ENCODE results near the gene TUBB. TPM values are rescaled to one million over a fixed set of nuclear protein-coding genes. Genes with fewer than 3 reads are reported as not detected.
A peak's percentile ranks its signal among the peaks of the same experiment; 100 is the strongest.

The TUBB gene
- total and polyA plus RNA-seq, 2 experiments from 2014 or later: 433 to 460 TPM

DNA sequence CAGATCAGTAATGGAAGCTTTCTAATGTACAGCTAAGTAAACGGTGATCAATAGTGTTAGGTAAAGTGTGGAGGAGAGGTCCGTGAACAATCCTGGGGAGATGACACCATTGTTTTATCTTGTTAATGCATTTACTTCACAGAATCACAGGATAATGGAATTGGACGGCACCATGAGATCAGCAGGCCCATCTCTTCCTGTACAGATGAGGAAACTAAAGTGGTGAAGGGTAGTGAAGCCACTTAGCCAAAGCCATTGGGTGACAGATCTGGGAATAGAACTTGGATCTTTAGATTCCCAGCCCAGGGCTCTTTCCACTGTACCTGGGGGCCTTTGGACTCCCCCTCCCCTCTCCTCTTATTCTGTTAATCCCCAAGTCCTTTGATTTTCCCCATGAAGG, 50.4 kb downstream of the TUBB start:
- H3K27me3 ChIP-seq: no peaks in the 10 kb centered on the region
- no peaks in the 10 kb centered on the region for H3K79me2 ChIP-seq
- H3K4me2 ChIP-seq: no peak overlapping the region
- H3K4me3 ChIP-seq: no peak overlapping the region
- no peak for DNase-seq (ENCODE audit: low spot score)
- TF ChIP-seq, protein P1, sequence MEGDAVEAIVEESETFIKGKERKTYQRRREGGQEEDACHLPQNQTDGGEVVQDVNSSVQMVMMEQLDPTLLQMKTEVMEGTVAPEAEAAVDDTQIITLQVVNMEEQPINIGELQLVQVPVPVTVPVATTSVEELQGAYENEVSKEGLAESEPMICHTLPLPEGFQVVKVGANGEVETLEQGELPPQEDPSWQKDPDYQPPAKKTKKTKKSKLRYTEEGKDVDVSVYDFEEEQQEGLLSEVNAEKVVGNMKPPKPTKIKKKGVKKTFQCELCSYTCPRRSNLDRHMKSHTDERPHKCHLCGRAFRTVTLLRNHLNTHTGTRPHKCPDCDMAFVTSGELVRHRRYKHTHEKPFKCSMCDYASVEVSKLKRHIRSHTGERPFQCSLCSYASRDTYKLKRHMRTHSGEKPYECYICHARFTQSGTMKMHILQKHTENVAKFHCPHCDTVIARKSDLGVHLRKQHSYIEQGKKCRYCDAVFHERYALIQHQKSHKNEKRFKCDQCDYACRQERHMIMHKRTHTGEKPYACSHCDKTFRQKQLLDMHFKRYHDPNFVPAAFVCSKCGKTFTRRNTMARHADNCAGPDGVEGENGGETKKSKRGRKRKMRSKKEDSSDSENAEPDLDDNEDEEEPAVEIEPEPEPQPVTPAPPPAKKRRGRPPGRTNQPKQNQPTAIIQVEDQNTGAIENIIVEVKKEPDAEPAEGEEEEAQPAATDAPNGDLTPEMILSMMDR (IDR thresholded peaks at IDR 0.05; ENCODE audit: poor library complexity): no peak
- TF ChIP-seq EZH2 (IDR thresholded peaks at IDR 0.05; ENCODE audit: borderline replicate concordance) (no peak), EZH2phosphoT487 (IDR thresholded peaks at IDR 0.05; ENCODE audit: low read depth, severe bottlenecking, unreplicated experiment) (no peak)
- no peaks in the 10 kb centered on the region for H4K20me1 ChIP-seq (ENCODE audit: insufficient read depth, poor library complexity, severe bottlenecking)
- peak overlapping the region; percentile 99 for H3K27ac ChIP-seq
- 93% methylated on average over 3 of the region's 3 CpGs for WGBS (ENCODE audit: low lambda C conversion rate, missing lambda C conversion rate)
- H3K4me1 ChIP-seq (ENCODE audit: insufficient read depth): peaks cover 22% of the 10 kb centered on the region
- H3K36me3 ChIP-seq (replicated peaks; ENCODE audit: insufficient read depth, low read depth): no peaks in the 10 kb centered on the region
- H3K9me2 ChIP-seq (replicated peaks; ENCODE audit: insufficient read depth): no peaks in the 10 kb centered on the region
- H2AFZ ChIP-seq: peak overlapping the region; percentile 20
- H3K9me3 ChIP-seq (ENCODE audit: low read depth): no peaks in the 10 kb centered on the region

DNA sequence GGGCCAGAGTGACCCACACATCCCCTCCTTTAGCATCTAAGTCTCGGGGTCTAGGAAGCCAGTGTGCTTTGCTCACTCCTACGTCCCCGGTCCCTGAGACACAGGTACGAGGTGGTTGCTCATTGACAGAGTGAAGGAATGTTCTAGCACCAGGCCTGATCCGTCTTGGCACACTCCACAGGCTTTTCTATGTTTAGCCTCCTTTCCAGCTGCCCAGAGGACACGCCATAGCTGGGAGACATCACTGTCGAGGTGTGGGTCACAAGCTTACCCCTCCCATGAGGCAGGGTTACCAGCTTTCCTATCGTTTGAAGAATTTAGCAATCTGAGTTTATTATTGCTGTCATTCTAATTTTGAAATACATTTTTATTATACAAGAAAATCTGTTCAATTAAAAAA, 54.5 kb downstream of the TUBB start:
- H2AFZ ChIP-seq: no peak overlapping the region
- 90% methylated on average over 8 of the region's 8 CpGs for WGBS (ENCODE audit: low lambda C conversion rate, missing lambda C conversion rate)

More for the DNA sequence above, 54.5 kb downstream of the TUBB start:
- Histone ChIP-seq H3K27ac (no peak overlapping the region), H3K36me3 (replicated peaks; ENCODE audit: insufficient read depth, low read depth) (no peaks in the 10 kb centered on the region), H3K4me1 (ENCODE audit: insufficient read depth) (peaks cover 29% of the 10 kb centered on the region), H3K27me3 (no peaks in the 10 kb centered on the region), H4K20me1 (ENCODE audit: insufficient read depth, poor library complexity, severe bottlenecking) (no peaks in the 10 kb centered on the region), H3K4me3 (no peak overlapping the region), H3K79me2 (no peaks in the 10 kb centered on the region), H3K9me3 (ENCODE audit: low read depth) (no peaks in the 10 kb centered on the region), H3K9me2 (replicated peaks; ENCODE audit: insufficient read depth) (no peaks in the 10 kb centered on the region), H3K4me2 (no peak overlapping the region)
- no peak for DNase-seq (ENCODE audit: low spot score)
- TF ChIP-seq EZH2 (IDR thresholded peaks at IDR 0.05; ENCODE audit: borderline replicate concordance): no peak

Small RNA genes lying within 50 kb of the gene (small RNA-seq; reads per million reads assigned to genes)
- not detected for gene RF00019
- gene RN7SL353P: not detected

Other genes with a start within 250 kb of the TUBB start
- 155 and 158 TPM in 2 replicates for gene HLA-E, start 230.8 kb upstream of the TUBB start, total RNA-seq
- gene HLA-E, start 230.8 kb upstream of the TUBB start, polyA plus RNA-seq: 141 and 163 TPM in 2 replicates
- gene GNL1, start 163.9 kb upstream of the TUBB start, total RNA-seq: 29.5 and 33.2 TPM in 2 replicates
- gene GNL1, start 163.9 kb upstream of the TUBB start, polyA plus RNA-seq: 81.1 and 101 TPM in 2 replicates
- 10.1 and 10.8 TPM in 2 replicates for gene PRR3, start 163.1 kb upstream of the TUBB start, total RNA-seq
- 7.8 and 9.3 TPM in 2 replicates for gene PRR3, start 163.1 kb upstream of the TUBB start, polyA plus RNA-seq
- 36.5 and 44.1 TPM in 2 replicates for gene ABCF1, start 148.9 kb upstream of the TUBB start, total RNA-seq
- 62.0 and 71.3 TPM in 2 replicates for gene ABCF1, start 148.9 kb upstream of the TUBB start, polyA plus RNA-seq
- gene PPP1R10, start 103.1 kb upstream of the TUBB start, total RNA-seq: 34.5 and 36.2 TPM in 2 replicates
- 38.2 and 38.6 TPM in 2 replicates for gene PPP1R10, start 103.1 kb upstream of the TUBB start, polyA plus RNA-seq
- 38.7 and 40.1 TPM in 2 replicates for gene MRPS18B, start 102.5 kb upstream of the TUBB start, total RNA-seq
- gene MRPS18B, start 102.5 kb upstream of the TUBB start, polyA plus RNA-seq: 59.4 and 60.9 TPM in 2 replicates
- gene ATAT1, start 93.5 kb upstream of the TUBB start, total RNA-seq: 6.9 and 7.0 TPM in 2 replicates
- 18.3 and 19.7 TPM in 2 replicates for gene ATAT1, start 93.5 kb upstream of the TUBB start, polyA plus RNA-seq
- gene C6orf136, start 73.2 kb upstream of the TUBB start, total RNA-seq: 8.7 and 21.3 TPM in 2 replicates
- gene C6orf136, start 73.2 kb upstream of the TUBB start, polyA plus RNA-seq: 16.9 and 28.0 TPM in 2 replicates
- 18.2 and 19.4 TPM in 2 replicates for gene DHX16, start 47.3 kb upstream of the TUBB start, total RNA-seq
- 28.4 and 31.4 TPM in 2 replicates for gene DHX16, start 47.3 kb upstream of the TUBB start, polyA plus RNA-seq
- gene PPP1R18, start 33.7 kb upstream of the TUBB start, total RNA-seq: 12.0 and 13.2 TPM in 2 replicates
- 11.3 and 11.7 TPM in 2 replicates for gene PPP1R18, start 33.7 kb upstream of the TUBB start, polyA plus RNA-seq
- 7.2 and 7.8 TPM in 2 replicates for gene NRM, start 29.4 kb upstream of the TUBB start, total RNA-seq
- 17.2 and 21.0 TPM in 2 replicates for gene NRM, start 29.4 kb upstream of the TUBB start, polyA plus RNA-seq
- 3.3 and 8.7 TPM in 2 replicates for gene MDC1, start 3.1 kb upstream of the TUBB start, total RNA-seq
- 9.8 and 9.9 TPM in 2 replicates for gene MDC1, start 3.1 kb upstream of the TUBB start, polyA plus RNA-seq
- 93.5 and 103 TPM in 2 replicates for gene FLOT1, start 22.3 kb downstream of the TUBB start, total RNA-seq
- gene FLOT1, start 22.3 kb downstream of the TUBB start, polyA plus RNA-seq: 144 and 148 TPM in 2 replicates
- gene IER3, start 24.2 kb downstream of the TUBB start, total RNA-seq: 173 and 193 TPM in 2 replicates
- gene IER3, start 24.2 kb downstream of the TUBB start, polyA plus RNA-seq: 158 and 159 TPM in 2 replicates
- gene DDR1, start 164.2 kb downstream of the TUBB start, total RNA-seq: 67.4 and 94.4 TPM in 2 replicates
- gene DDR1, start 164.2 kb downstream of the TUBB start, polyA plus RNA-seq: 94.4 and 104 TPM in 2 replicates
- gene GTF2H4, start 187.9 kb downstream of the TUBB start, total RNA-seq: 15.2 and 26.0 TPM in 2 replicates
- 13.6 and 14.0 TPM in 2 replicates for gene GTF2H4, start 187.9 kb downstream of the TUBB start, polyA plus RNA-seq
- gene VARS2, start 193.9 kb downstream of the TUBB start, total RNA-seq: 23.1 and 36.9 TPM in 2 replicates
- 20.8 and 21.6 TPM in 2 replicates for gene VARS2, start 193.9 kb downstream of the TUBB start, polyA plus RNA-seq
- gene SFTA2, start 211.8 kb downstream of the TUBB start, total RNA-seq: 1.1 TPM in 1 of 2 replicates, not detected in the other
- 8.8 and 9.5 TPM in 2 replicates for gene SFTA2, start 211.8 kb downstream of the TUBB start, polyA plus RNA-seq
- gene MUCL3, start 220.6 kb downstream of the TUBB start, total RNA-seq: 0.04 and 0.13 TPM in 2 replicates
- 0.11 and 0.34 TPM in 2 replicates for gene MUCL3, start 220.6 kb downstream of the TUBB start, polyA plus RNA-seq